Glutamatergic neuron (in vitro differentiated cells): ENCODE results near the gene HMCN1. TPM values are rescaled to one million over a fixed set of nuclear protein-coding genes. Genes with fewer than 3 reads are reported as not detected.
"Not testable (repeated sequence)": the region's sequence is repeated elsewhere in the genome, so short reads cannot be mapped to it uniquely, and the experiment has no call there.

ENCODE experiments used
- DNase-seq: peaks from one replicate; pipeline ENCODE4 v3.0.0; 2022
- H3K27ac Mint-ChIP-seq: one replicate; pipeline ENCODE4 v1.8.0; 2020; ENCODE audit warnings: mild to moderate bottlenecking, mixed read lengths, inconsistent platforms; ENCODE audit not compliant: unreplicated experiment
- H3K27me3 Mint-ChIP-seq: one replicate; pipeline ENCODE4 v1.8.0; 2020; ENCODE audit warnings: mild to moderate bottlenecking, moderate library complexity, mixed read lengths, inconsistent platforms; ENCODE audit not compliant: unreplicated experiment
- H3K36me3 Mint-ChIP-seq: one replicate; pipeline ENCODE4 v1.8.0; 2020; ENCODE audit warnings: mild to moderate bottlenecking, mixed read lengths, inconsistent platforms; ENCODE audit not compliant: unreplicated experiment
- H3K4me1 Mint-ChIP-seq: one replicate; pipeline ENCODE4 v1.8.0; 2020; ENCODE audit warnings: mild to moderate bottlenecking, low read depth, mixed read lengths, inconsistent platforms; ENCODE audit not compliant: unreplicated experiment
- H3K4me3 Mint-ChIP-seq: one replicate; pipeline ENCODE4 v1.8.0; 2020; ENCODE audit warnings: mild to moderate bottlenecking, mixed read lengths, inconsistent platforms; ENCODE audit not compliant: unreplicated experiment
- H3K9me3 Mint-ChIP-seq: one replicate; pipeline ENCODE4 v1.8.0; 2020; ENCODE audit warnings: mild to moderate bottlenecking, moderate library complexity, mixed read lengths, inconsistent platforms; ENCODE audit not compliant: unreplicated experiment
- total RNA-seq: library from RNA; stranded (reverse); fragmentation: NEBNext Ultra II Directional; extraction: Animal tissue kit (Norgen Biotek cat#: 25700); gene quantifications from one replicate; pipeline ENCODE4 v1.2.1, GENCODE V29; 2021; ENCODE audit not compliant: unreplicated experiment
- TF ChIP-seq, protein P1 (sequence below): fragments of 200-600 bp; sonication (generic); IDR thresholded peaks from one replicate; pipeline ENCODE4 v1.5.0; 2021; ENCODE audit not compliant: partially characterized antibody, unreplicated experiment

The HMCN1 gene
- total RNA-seq, 1 donor from 2014 or later: 0.93 TPM

DNA sequence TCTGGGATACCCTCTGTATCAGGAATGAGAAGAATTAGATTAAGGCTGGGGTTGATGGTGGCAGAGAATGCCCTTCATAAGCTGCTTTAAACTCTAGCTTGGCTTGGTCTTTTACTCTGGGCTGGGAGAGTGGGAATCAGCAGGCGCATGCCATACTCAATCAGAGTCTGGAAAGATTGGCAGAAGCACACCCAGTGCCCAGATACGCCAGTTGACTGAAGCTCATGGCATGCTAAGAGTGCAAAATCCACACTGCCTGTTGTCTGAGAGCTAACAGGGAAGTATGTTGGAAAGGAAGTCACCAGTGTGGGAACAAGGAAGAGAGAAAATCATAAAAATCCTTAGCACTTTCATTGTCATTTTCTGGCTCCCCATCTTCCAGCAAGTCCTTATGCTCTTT, 53.0 kb downstream of the HMCN1 start:
- H3K4me3 Mint-ChIP-seq: no peak overlapping the region
- peaks cover 2% of the 10 kb centered on the region for H3K9me3 Mint-ChIP-seq
- TF ChIP-seq, protein P1, sequence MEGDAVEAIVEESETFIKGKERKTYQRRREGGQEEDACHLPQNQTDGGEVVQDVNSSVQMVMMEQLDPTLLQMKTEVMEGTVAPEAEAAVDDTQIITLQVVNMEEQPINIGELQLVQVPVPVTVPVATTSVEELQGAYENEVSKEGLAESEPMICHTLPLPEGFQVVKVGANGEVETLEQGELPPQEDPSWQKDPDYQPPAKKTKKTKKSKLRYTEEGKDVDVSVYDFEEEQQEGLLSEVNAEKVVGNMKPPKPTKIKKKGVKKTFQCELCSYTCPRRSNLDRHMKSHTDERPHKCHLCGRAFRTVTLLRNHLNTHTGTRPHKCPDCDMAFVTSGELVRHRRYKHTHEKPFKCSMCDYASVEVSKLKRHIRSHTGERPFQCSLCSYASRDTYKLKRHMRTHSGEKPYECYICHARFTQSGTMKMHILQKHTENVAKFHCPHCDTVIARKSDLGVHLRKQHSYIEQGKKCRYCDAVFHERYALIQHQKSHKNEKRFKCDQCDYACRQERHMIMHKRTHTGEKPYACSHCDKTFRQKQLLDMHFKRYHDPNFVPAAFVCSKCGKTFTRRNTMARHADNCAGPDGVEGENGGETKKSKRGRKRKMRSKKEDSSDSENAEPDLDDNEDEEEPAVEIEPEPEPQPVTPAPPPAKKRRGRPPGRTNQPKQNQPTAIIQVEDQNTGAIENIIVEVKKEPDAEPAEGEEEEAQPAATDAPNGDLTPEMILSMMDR: no peak
- no peak overlapping the region for H3K27ac Mint-ChIP-seq
- no peak for DNase-seq
- H3K27me3 Mint-ChIP-seq: peaks cover 3% of the 10 kb centered on the region
- peaks cover 4% of the 10 kb centered on the region for H3K4me1 Mint-ChIP-seq
- H3K36me3 Mint-ChIP-seq: no peaks in the 10 kb centered on the region

DNA sequence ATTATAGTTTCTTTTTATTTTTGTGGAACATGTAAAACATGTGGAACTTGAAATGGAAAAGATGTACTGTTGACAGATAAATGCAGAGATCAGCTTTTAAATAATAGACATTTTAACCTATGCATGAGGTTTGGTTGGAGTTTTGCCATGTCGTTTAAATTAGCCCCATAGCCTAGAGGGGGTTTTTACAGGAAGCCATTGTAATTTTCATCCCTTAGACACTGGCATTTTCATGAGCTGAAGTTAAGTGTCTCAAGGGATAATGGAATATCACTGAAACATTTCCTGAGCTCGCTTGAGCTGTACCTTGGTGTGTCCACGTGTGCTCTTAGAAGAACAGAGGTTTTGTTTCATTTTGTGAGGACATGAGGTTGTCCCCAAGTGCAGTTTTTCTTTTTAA, 54.2 kb downstream of the HMCN1 start:
- Mint-ChIP-seq H3K27ac (no peak overlapping the region), H3K4me1 (peaks cover 4% of the 10 kb centered on the region), H3K27me3 (no peaks in the 10 kb centered on the region), H3K9me3 (no peaks in the 10 kb centered on the region), H3K4me3 (no peak overlapping the region), H3K36me3 (no peaks in the 10 kb centered on the region)
- TF ChIP-seq, protein P1: no peak
- no peak for DNase-seq

DNA sequence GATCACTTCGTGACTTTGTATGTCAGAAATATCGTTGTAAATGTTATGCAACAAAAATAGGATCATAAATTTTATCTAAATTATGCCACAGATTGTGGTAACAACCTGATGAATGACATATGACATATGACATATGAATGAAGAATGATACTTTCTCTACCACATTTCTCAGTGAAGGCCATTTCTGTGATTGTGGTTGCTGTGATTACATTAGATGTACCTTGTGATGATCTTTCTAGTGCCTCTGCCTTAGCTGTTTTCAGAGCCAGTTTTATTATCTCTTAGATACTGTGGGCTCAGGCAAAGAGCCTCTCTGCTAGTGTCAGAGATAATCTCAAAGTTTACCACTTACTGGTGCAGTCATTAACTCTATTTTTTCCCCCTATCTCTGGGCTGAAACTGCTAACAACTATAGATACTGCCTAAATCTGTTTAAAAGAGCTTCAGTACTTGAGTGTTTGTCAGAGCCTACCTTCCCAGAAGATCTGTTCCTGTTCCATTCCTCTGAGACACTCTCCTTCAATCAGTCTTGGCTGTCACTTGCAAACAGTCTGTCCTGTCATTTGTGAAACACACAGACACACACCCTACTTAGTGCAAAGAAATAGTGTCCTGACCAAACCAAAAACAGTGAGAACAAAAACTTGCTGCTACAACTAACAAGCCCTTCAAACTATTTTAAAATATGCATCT, 55.5 kb downstream of the HMCN1 start:
- Mint-ChIP-seq H3K4me1 (peaks cover 4% of the 10 kb centered on the region), H3K27ac (no peak overlapping the region), H3K27me3 (no peaks in the 10 kb centered on the region), H3K36me3 (no peaks in the 10 kb centered on the region), H3K9me3 (peaks cover 1% of the 10 kb centered on the region), H3K4me3 (no peak overlapping the region)
- DNase-seq: no peak
- TF ChIP-seq, protein P1: no peak

DNA sequence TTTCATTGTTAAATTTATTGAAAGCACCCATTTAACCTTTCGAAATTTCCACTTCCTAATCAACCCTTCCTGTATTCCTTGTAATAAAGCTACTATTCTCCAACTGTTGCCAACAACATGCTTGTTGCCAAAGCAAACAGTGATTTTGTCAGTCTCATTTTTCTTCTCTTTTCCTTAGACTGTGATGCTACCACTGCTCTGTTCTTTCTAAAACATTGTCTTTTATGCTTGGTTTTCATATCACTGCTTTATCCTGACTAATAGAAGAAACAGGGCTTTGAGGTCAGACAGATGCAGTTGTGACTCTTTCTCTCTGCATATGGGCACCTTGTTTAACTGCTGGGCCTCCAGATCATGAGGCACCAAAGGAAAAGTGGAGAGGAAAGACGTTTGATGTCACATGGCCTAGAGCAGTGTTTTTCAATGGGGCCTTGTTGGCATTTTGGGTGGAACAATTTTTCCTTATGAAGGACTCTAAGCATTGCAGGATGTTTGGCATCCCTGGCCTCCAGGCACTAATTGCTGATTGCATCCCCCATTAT, 56.1 kb downstream of the HMCN1 start:
- no peaks in the 10 kb centered on the region for H3K27me3 Mint-ChIP-seq
- no peak overlapping the region for H3K27ac Mint-ChIP-seq

DNA sequence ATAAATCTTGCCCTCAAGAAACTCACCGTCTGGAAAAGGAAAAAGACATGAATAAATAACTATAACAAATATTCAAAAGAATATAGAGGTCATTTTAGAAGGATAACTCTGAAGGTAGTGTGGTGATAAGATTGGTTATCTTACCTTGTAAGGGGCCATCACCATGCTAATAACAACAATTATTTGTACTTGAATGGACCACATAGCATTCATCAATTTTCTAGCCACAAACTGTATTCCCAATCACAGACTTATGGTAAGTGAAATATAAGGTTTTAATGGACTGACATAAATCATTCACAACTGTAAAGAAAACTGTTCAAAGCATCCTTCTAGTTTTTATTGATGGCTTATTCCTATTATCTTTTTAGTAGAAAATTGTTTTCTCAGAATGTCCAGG, 57.8 kb downstream of the HMCN1 start:
- TF ChIP-seq, protein P1: no peak
- no peak for DNase-seq
- peaks cover 1% of the 10 kb centered on the region for H3K9me3 Mint-ChIP-seq
- no peaks in the 10 kb centered on the region for H3K27me3 Mint-ChIP-seq
- peaks cover 9% of the 10 kb centered on the region for H3K36me3 Mint-ChIP-seq
- peaks cover 4% of the 10 kb centered on the region for H3K4me1 Mint-ChIP-seq
- no peak overlapping the region for H3K4me3 Mint-ChIP-seq
- H3K27ac Mint-ChIP-seq: no peak overlapping the region

More for the DNA sequence above, 56.1 kb downstream of the HMCN1 start:
- TF ChIP-seq, protein P1: no peak
- no peak overlapping the region for H3K4me3 Mint-ChIP-seq
- H3K9me3 Mint-ChIP-seq: peaks cover 1% of the 10 kb centered on the region
- peaks cover 4% of the 10 kb centered on the region for H3K4me1 Mint-ChIP-seq
- DNase-seq: no peak
- peaks cover 4% of the 10 kb centered on the region for H3K36me3 Mint-ChIP-seq

DNA sequence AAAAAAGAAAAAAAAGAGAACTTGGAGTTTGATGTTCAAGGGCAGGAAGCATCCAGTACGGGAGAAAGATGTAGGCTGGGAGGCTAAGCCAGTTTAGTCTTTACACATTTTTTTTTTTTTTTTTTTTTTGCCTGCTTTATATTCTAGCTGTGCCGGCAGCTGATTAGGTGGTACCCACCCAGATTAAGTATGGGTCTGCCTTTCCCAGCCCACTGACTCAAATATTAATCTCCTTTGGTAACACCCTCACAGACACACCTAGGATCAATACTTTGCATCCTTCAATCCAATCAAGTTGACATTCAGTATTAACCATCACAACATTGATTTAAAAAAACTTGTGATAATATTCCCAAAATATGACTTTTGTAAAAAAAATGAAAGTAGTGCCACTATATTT, 60.3 kb downstream of the HMCN1 start:
- not testable (repeated sequence) for DNase-seq, H3K9me3 Mint-ChIP-seq, H3K4me3 Mint-ChIP-seq, H3K27ac Mint-ChIP-seq, H3K4me1 Mint-ChIP-seq, H3K27me3 Mint-ChIP-seq
- H3K36me3 Mint-ChIP-seq: peaks cover 19% of the 10 kb centered on the region
